A549 (cell line): ENCODE data around the gene LMF2. TPM values are rescaled to one million over a fixed set of nuclear protein-coding genes. Genes with fewer than 3 reads are reported as not detected.

Experiments
- ATAC-seq, 2 experiments: fragments of 200-7000 bp in 1 of 2; fragments of >200 bp in 1 of 2; cut with Nextera tagmentation in 1 of 2; cut with Tn5 transposase in 1 of 2; 3 replicates each; pipeline versions ENCODE4 v1.8.0 to v1.9.1; 2018 to 2020; ENCODE audit warnings: mild to moderate bottlenecking in 1 of 2, moderate library complexity in 1 of 2
- CTCF ChIA-PET: fragments of 300-600 bp; sonication (Branson Sonifier 250); formaldehyde crosslinking; extraction: SDS; loops from one replicate; lab custom pipeline; 2021; ENCODE audit warnings: antibody characterized with exemption, inconsistent platforms; lab: Yijun Ruan, JAX
- POLR2A ChIA-PET: fragments of 350-600 bp; formaldehyde crosslinking; extraction: SDS; loops from one replicate; lab custom pipeline; 2021; ENCODE audit warnings: antibody characterized with exemption, inconsistent platforms; lab: Yijun Ruan, JAX
- DNase-seq, 2 experiments: peaks; one replicate each; pipeline versions ENCODE4 v3.0.0 to v3.0.0-alpha.2; 2011 to 2016; ENCODE audit warnings: low read depth in 1 of 2, low spot score in 1 of 2
- FAIRE-seq: peaks from 2 replicates; lab custom pipeline; 2011; peaks lifted over from hg19 to GRCh38; lab: Jason Lieb, UNC
- H3K27ac ChIP-seq, 2 experiments: fragments of >200 bp; sonication (Bioruptor Twin); formaldehyde crosslinking; 3 replicates each; pipeline ENCODE4 v1.5.1; 2016 to 2017
- H3K4me1 ChIP-seq: fragments of >200 bp; sonication (Bioruptor Twin); formaldehyde crosslinking; 3 replicates; pipeline ENCODE4 v1.6.1; 2016
- H3K4me2 ChIP-seq: fragments of >200 bp; sonication (Bioruptor Twin); formaldehyde crosslinking; 3 replicates; pipeline ENCODE4 v1.6.1; 2016
- H3K4me3 ChIP-seq: fragments of >200 bp; sonication (Bioruptor Twin); formaldehyde crosslinking; 3 replicates; pipeline ENCODE4 v1.5.1; 2016
- H3K9me3 ChIP-seq: fragments of >200 bp; sonication (Bioruptor Twin); formaldehyde crosslinking; 3 replicates; pipeline ENCODE4 v1.6.1; 2016
- BHLHE40 ChIP-seq: IDR thresholded peaks from 2 replicates; pipeline ENCODE4 v1.6.1; 2012; ENCODE audit warnings: low read depth, low read length, inconsistent platforms
- CEBPB ChIP-seq, 2 experiments: fragments of >200 bp in 1 of 2; sonication (Bioruptor Twin) in 1 of 2; formaldehyde crosslinking in 1 of 2; IDR thresholded peaks; 2 replicates each; pipeline ENCODE4 v1.6.1; 2012 to 2016
- CHD4 ChIP-seq: fragments of 200-600 bp; sonication (generic); IDR thresholded peaks from 2 replicates; pipeline ENCODE4 v1.6.1; 2016; ENCODE audit warnings: antibody characterized with exemption, mild to moderate bottlenecking, borderline replicate concordance
- E2F6 ChIP-seq: IDR thresholded peaks from 2 replicates; pipeline ENCODE4 v1.6.1; 2012; ENCODE audit warnings: low read depth, borderline replicate concordance
- EHMT2 ChIP-seq: fragments of 200-600 bp; sonication (generic); IDR thresholded peaks from 2 replicates; pipeline ENCODE4 v1.6.1; 2016; ENCODE audit warnings: antibody characterized with exemption, low read depth, mild to moderate bottlenecking, moderate library complexity
- ESRRA ChIP-seq: fragments of 150-350 bp; IDR thresholded peaks from 2 replicates; pipeline ENCODE4 v1.6.1; 2014; ENCODE audit warnings: mild to moderate bottlenecking, low read length, borderline replicate concordance
- FOXS1 ChIP-seq: fragments of 250-450 bp; sonication (Bioruptor Pico); IDR thresholded peaks from 2 replicates; pipeline ENCODE4 v1.5.0; 2020; ENCODE audit warnings: mild to moderate bottlenecking, moderate library complexity
- HEYL ChIP-seq: fragments of 250-450 bp; sonication (Bioruptor Pico); IDR thresholded peaks from 2 replicates; pipeline ENCODE4 v1.8.0; 2021; ENCODE audit warnings: mild to moderate bottlenecking, moderate library complexity
- JUNB ChIP-seq: fragments of >200 bp; sonication (Bioruptor Twin); formaldehyde crosslinking; IDR thresholded peaks from 2 replicates; pipeline ENCODE4 v1.6.1; 2016
- KDM1A ChIP-seq: fragments of 200-600 bp; sonication (generic); IDR thresholded peaks from 2 replicates; pipeline ENCODE4 v1.6.1; 2016; ENCODE audit warnings: low read depth, mild to moderate bottlenecking
- KDM5A ChIP-seq: fragments of 200-600 bp; sonication (generic); IDR thresholded peaks from 2 replicates; pipeline ENCODE4 v1.6.1; 2016; ENCODE audit warnings: antibody characterized with exemption, mild to moderate bottlenecking
- MAZ ChIP-seq: fragments of 150-350 bp; IDR thresholded peaks from 2 replicates; pipeline ENCODE4 v1.6.1; 2014; ENCODE audit warnings: antibody characterized with exemption, low read depth, low read length, borderline replicate concordance
- MYC ChIP-seq: IDR thresholded peaks from 2 replicates; pipeline ENCODE4 v1.6.1; 2012; ENCODE audit warnings: mild to moderate bottlenecking, inconsistent platforms, low read length, improper control_type of control experiment, borderline replicate concordance
- NFE2L2 ChIP-seq: fragments of 150-350 bp; conservative IDR thresholded peaks from 2 replicates; pipeline ENCODE4 v1.6.1; 2014; ENCODE audit warnings: low read length
- NR3C1 ChIP-seq: fragments of >200 bp; sonication (Bioruptor Twin); formaldehyde crosslinking; IDR thresholded peaks from 3 replicates; pipeline ENCODE4 v1.6.1; 2017
- PHF8 ChIP-seq: fragments of 200-600 bp; sonication (generic); IDR thresholded peaks from 2 replicates; pipeline ENCODE4 v1.6.1; 2016; ENCODE audit warnings: low read depth, mild to moderate bottlenecking, antibody characterized with exemption, moderate library complexity, borderline replicate concordance
- POLR2AphosphoS2 ChIP-seq: conservative IDR thresholded peaks from 2 replicates; pipeline ENCODE4 v1.6.1; 2012; ENCODE audit warnings: low read length, improper control_type of control experiment, inconsistent platforms
- RAD21 ChIP-seq, 2 experiments: fragments of >200 bp in 1 of 2; sonication (Bioruptor Twin) in 1 of 2; formaldehyde crosslinking in 1 of 2; IDR thresholded peaks in 1 of 2; conservative IDR thresholded peaks in 1 of 2; 2 replicates in 1 of 2; 3 replicates in 1 of 2; pipeline ENCODE4 v1.6.1; 2012 to 2018; ENCODE audit warnings: inconsistent platforms in 1 of 2
- RARB ChIP-seq: fragments of 250-450 bp; sonication (Bioruptor Pico); IDR thresholded peaks from 2 replicates; pipeline ENCODE4 v1.8.0; 2021; ENCODE audit warnings: mild to moderate bottlenecking, moderate library complexity
- RCOR1 ChIP-seq: fragments of 150-350 bp; IDR thresholded peaks from 2 replicates; pipeline ENCODE4 v1.6.1; 2014; ENCODE audit warnings: antibody characterized with exemption, low read length, low read depth
- SMC3 ChIP-seq: fragments of >200 bp; sonication (Bioruptor Twin); formaldehyde crosslinking; IDR thresholded peaks from 3 replicates; pipeline ENCODE4 v1.6.1; 2018; ENCODE audit warnings: inconsistent platforms
- ZC3H11A ChIP-seq: fragments of 450-650 bp; IDR thresholded peaks from 2 replicates; pipeline ENCODE4 v1.6.1; 2014; ENCODE audit warnings: antibody characterized with exemption, mild to moderate bottlenecking
- ZFP36 ChIP-seq: fragments of 450-650 bp; IDR thresholded peaks from 2 replicates; pipeline ENCODE4 v1.6.1; 2014; ENCODE audit warnings: borderline replicate concordance; ENCODE audit not compliant: partially characterized antibody
- ZNF302 ChIP-seq: fragments of 250-450 bp; sonication (Bioruptor Pico); IDR thresholded peaks from 2 replicates; pipeline ENCODE4 v1.9.0; 2021; ENCODE audit warnings: inconsistent platforms, mild to moderate bottlenecking, moderate library complexity
- WGBS: methylation state at CpG from one replicate; pipeline ENCODE4 v1.1.6; 2017; ENCODE audit errors: missing lambda C conversion rate; 5-methylcytosine and 5-hydroxymethylcytosine counted together
- polyA plus RNA-seq, 4 experiments: library from polyadenylated mRNA; depleted of rRNA in 3 of 4; stranded (reverse); fragments of >200 nt; fragmentation: RNase III in 1 of 4; extraction: RNeasy Plus Mini Kit Qiagen cat#74134 plus additional on column Dnase treatment in 1 of 4; gene quantifications; 2 replicates in 3 of 4; 3 replicates in 1 of 4; pipeline ENCODE4 v1.2.3, GENCODE V29; 2011 to 2017
- TF ChIP-seq, protein P1 (sequence below): fragments of 250-450 bp; sonication (Bioruptor Pico); IDR thresholded peaks from 2 replicates; pipeline ENCODE4 v1.5.0; 2020; ENCODE audit warnings: low read depth, mild to moderate bottlenecking, moderate library complexity

LMF2 gene
- polyA plus RNA-seq, 2 of the 4 experiments (the other 2 are of a cell fraction): 13.0 to 32.5 TPM

DNA sequence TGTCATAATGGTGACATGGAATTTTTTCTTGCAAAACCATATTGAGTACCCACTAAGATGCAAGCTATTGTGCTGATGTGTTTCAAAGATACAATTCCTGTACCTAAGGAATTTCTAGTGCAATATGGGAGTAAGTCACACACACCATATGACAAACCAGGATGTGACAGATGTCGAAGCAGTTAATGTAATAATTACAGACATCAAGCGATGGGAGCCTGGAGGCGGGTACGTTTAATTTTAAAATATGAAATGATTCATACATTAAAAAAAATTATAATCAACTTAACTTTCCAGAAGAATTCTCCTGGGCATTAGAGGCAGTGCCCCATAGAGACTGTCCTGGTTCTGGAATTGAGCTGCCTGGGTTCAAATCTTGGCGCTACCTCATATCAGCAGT is 49.2 kb upstream of the LMF2 start (continued):
- TF ChIP-seq RARB: no peak

DNA sequence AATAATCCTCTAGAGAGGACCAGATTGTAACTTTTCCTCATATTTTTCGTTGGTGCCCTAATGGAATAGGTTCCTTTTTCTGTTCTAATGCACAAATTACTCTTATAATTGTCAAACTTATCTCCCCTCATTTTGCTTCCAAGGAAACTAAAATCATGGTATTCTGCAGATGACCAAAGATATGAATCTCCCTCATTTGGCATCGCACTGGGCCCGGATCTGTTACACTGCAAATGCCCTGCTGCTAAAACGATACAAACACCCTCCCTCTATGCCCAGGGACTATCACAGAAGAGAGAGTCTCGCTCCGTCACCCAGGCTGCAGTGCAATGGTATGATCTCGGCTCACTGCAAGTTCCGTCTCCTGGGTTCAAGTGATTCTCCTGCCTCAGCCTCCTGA is 45.8 kb upstream of the LMF2 start:
- Histone ChIP-seq H3K27ac (no peak overlapping the region), H3K9me3 (no peaks in the 10 kb centered on the region), H3K4me3 (no peak overlapping the region), H3K4me1 (no peaks in the 10 kb centered on the region), H3K4me2 (no peak overlapping the region)
- CTCF ChIA-PET: interaction anchor here (1.0 kb wide), 1 partner anchor 9 kb away, joined by 3 read pairs; the partner anchor contains the start of gene SYCE3
- ATAC-seq: no peak
- POLR2A ChIA-PET: no interaction called here
- TF ChIP-seq MYC: no peak
- TF ChIP-seq RAD21 (conservative IDR thresholded peaks at IDR 0.05 in 1 of 2, IDR thresholded peaks at IDR 0.05 in 1 of 2): no peak
- no peak for TF ChIP-seq POLR2AphosphoS2
- no peak for TF ChIP-seq KDM5A
- no peak for TF ChIP-seq KDM1A
- no peak for TF ChIP-seq PHF8
- TF ChIP-seq CHD4: no peak
- no peak for TF ChIP-seq RCOR1
- TF ChIP-seq ZFP36: no peak
- TF ChIP-seq SMC3: no peak
- TF ChIP-seq, protein P1, sequence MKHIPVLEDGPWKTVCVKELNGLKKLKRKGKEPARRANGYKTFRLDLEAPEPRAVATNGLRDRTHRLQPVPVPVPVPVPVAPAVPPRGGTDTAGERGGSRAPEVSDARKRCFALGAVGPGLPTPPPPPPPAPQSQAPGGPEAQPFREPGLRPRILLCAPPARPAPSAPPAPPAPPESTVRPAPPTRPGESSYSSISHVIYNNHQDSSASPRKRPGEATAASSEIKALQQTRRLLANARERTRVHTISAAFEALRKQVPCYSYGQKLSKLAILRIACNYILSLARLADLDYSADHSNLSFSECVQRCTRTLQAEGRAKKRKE: no peak
- TF ChIP-seq ESRRA: no peak
- TF ChIP-seq MAZ: no peak
- no peak for TF ChIP-seq BHLHE40
- TF ChIP-seq ZC3H11A: no peak
- no peak for TF ChIP-seq ZNF302 (CRISPR knock-in tag)
- DNase-seq: no peak
- FAIRE-seq: no peak
- 66% methylated on average over 8 of the region's 8 CpGs for WGBS

- POLR2A ChIA-PET: no interaction called here
- Histone ChIP-seq H3K9me3 (no peaks in the 10 kb centered on the region), H3K4me2 (no peak overlapping the region), H3K27ac (no peak overlapping the region), H3K4me1 (no peaks in the 10 kb centered on the region; the same call in 1 of the 3 replicates), H3K4me3 (no peak overlapping the region)
- CTCF ChIA-PET: interaction anchor here (0.9 to 2.9 kb wide), 4 partner anchors 9 to 26 kb away, joined by 3 to 13 read pairs (median 5); partner anchors contain the start of genes SCO2 and SYCE3
- WGBS: 85% methylated on average over 8 of the region's 11 CpGs
- TF ChIP-seq JUNB (no peak), RCOR1 (no peak), BHLHE40 (no peak), MYC (no peak), CEBPB (IDR thresholded peaks at IDR 0.05) (no peak), EHMT2 (no peak), E2F6 (no peak), FOXS1 (no peak), NFE2L2 (no peak), NR3C1 (no peak), HEYL (CRISPR knock-in tag) (no peak)
- no peak for FAIRE-seq
- ATAC-seq: no peak
- DNase-seq: no peak
Observed at GRCh38 chr22:50551160-50551752, 43.8 kb upstream of the LMF2 start.
